ENCODE results near the gene CAVIN2. TPM values are rescaled to one million over a fixed set of nuclear protein-coding genes. Genes with fewer than 3 reads are reported as not detected.

Gene CAVIN2
- total and polyA plus RNA-seq, 2 experiments from 2014 or later = 2.0 to 4.8 TPM

DNA sequence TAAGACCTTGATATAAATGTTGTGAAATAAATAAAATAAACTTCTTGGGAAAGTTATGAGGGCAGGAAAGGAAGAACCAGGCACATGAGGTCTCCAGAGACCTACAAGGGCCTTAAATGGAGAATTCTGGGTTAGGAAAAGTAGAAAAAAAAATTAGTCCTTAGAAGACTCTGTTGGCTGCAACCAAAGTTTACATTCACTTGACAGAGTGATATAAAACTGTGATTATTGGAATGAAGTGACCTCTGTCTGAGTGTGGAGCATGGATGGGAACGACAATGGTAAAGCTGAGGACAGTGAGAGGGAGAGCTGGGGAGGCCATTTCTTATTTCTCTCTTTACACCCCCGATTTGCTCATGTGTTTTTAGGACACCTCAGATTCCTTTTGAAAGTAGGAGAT, 29.0 kb upstream of the CAVIN2 start:
- no peak overlapping the region for H3K4me3 ChIP-seq
- no peak overlapping the region for H2AFZ ChIP-seq
- TF ChIP-seq, protein P1, sequence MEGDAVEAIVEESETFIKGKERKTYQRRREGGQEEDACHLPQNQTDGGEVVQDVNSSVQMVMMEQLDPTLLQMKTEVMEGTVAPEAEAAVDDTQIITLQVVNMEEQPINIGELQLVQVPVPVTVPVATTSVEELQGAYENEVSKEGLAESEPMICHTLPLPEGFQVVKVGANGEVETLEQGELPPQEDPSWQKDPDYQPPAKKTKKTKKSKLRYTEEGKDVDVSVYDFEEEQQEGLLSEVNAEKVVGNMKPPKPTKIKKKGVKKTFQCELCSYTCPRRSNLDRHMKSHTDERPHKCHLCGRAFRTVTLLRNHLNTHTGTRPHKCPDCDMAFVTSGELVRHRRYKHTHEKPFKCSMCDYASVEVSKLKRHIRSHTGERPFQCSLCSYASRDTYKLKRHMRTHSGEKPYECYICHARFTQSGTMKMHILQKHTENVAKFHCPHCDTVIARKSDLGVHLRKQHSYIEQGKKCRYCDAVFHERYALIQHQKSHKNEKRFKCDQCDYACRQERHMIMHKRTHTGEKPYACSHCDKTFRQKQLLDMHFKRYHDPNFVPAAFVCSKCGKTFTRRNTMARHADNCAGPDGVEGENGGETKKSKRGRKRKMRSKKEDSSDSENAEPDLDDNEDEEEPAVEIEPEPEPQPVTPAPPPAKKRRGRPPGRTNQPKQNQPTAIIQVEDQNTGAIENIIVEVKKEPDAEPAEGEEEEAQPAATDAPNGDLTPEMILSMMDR (IDR thresholded peaks at IDR 0.05; ENCODE audit: poor library complexity) = no peak
- TF ChIP-seq EZH2phosphoT487 (IDR thresholded peaks at IDR 0.05; ENCODE audit: low read depth, severe bottlenecking, unreplicated experiment) (no peak), EZH2 (IDR thresholded peaks at IDR 0.05; ENCODE audit: borderline replicate concordance) (no peak)
- H3K4me2 ChIP-seq = no peak overlapping the region
- no peaks in the 10 kb centered on the region for H3K9me2 ChIP-seq (replicated peaks; ENCODE audit: insufficient read depth)
- WGBS (ENCODE audit: low lambda C conversion rate, missing lambda C conversion rate) = 88% methylated on average over 2 of the region's 2 CpGs
- H3K79me2 ChIP-seq = no peaks in the 10 kb centered on the region
- no peak overlapping the region for H3K27ac ChIP-seq
- peaks cover 4% of the 10 kb centered on the region for H3K4me1 ChIP-seq (ENCODE audit: insufficient read depth)
- H4K20me1 ChIP-seq (ENCODE audit: insufficient read depth, poor library complexity, severe bottlenecking) = no peaks in the 10 kb centered on the region
- H3K9me3 ChIP-seq (ENCODE audit: low read depth) = no peaks in the 10 kb centered on the region
- DNase-seq (ENCODE audit: low spot score) = no peak
- H3K27me3 ChIP-seq = no peaks in the 10 kb centered on the region
- H3K36me3 ChIP-seq (replicated peaks; ENCODE audit: insufficient read depth, low read depth) = no peaks in the 10 kb centered on the region

DNA sequence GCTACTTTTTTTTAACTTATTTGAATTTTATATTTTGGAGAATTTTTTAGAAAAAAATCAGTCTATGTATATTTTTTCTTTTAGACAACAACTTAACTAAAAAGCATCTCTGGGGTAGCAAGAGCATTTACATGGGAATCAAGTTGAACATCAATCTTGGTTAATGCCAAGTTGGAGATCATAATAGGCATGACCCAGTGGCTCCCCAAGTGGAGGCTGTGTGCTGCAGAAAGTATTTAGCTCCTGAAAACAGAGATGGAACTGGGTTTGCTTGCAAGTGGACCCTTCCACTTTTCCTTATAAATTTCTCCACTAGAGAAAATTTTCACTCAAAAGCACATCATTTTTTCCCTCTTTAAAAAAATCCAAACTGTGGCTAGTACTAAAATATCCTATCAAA, 23.9 kb upstream of the CAVIN2 start:
- Histone ChIP-seq H3K9me2 (replicated peaks; ENCODE audit: insufficient read depth) (no peaks in the 10 kb centered on the region), H3K79me2 (no peaks in the 10 kb centered on the region), H3K36me3 (replicated peaks; ENCODE audit: insufficient read depth, low read depth) (no peaks in the 10 kb centered on the region), H3K27me3 (no peaks in the 10 kb centered on the region), H4K20me1 (ENCODE audit: insufficient read depth, poor library complexity, severe bottlenecking) (no peaks in the 10 kb centered on the region), H3K9me3 (ENCODE audit: low read depth) (no peaks in the 10 kb centered on the region), H2AFZ (no peak overlapping the region), H3K4me1 (ENCODE audit: insufficient read depth) (peaks cover 13% of the 10 kb centered on the region), H3K27ac (no peak overlapping the region), H3K4me3 (no peak overlapping the region), H3K4me2 (no peak overlapping the region)
- TF ChIP-seq EZH2phosphoT487 (IDR thresholded peaks at IDR 0.05; ENCODE audit: low read depth, severe bottlenecking, unreplicated experiment) (no peak), EZH2 (IDR thresholded peaks at IDR 0.05; ENCODE audit: borderline replicate concordance) (no peak)
- TF ChIP-seq, protein P1 (IDR thresholded peaks at IDR 0.05; ENCODE audit: poor library complexity) = no peak
- no peak for DNase-seq (ENCODE audit: low spot score)

DNA sequence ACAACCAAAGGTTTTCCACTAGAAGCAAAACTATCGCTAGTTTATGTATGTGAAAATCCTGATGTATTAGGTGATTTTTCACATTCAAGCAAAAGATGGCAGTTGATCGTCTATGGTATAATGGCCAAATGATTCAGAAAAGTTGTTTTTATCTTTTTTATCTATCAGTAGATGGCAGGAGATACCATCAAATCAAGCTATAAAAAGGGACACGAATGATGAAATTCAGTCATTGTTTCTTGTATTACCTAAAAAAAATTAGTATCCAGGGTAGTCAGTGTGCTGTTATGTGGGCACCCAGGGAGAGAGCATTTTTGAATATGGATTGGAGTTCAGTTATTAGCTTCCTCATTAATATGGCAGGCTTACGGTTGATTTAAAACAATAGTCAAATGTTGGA, 22.9 kb upstream of the CAVIN2 start:
- 90% methylated on average over 4 of the region's 4 CpGs for WGBS (ENCODE audit: low lambda C conversion rate, missing lambda C conversion rate)

More for the DNA sequence above, 22.9 kb upstream of the CAVIN2 start:
- no peaks in the 10 kb centered on the region for H3K27me3 ChIP-seq
- H3K9me2 ChIP-seq (replicated peaks; ENCODE audit: insufficient read depth) = no peaks in the 10 kb centered on the region
- no peak overlapping the region for H2AFZ ChIP-seq
- H3K4me3 ChIP-seq = no peak overlapping the region
- TF ChIP-seq EZH2 (IDR thresholded peaks at IDR 0.05; ENCODE audit: borderline replicate concordance) (no peak), EZH2phosphoT487 (IDR thresholded peaks at IDR 0.05; ENCODE audit: low read depth, severe bottlenecking, unreplicated experiment) (no peak)
- TF ChIP-seq, protein P1 (IDR thresholded peaks at IDR 0.05; ENCODE audit: poor library complexity) = no peak
- no peaks in the 10 kb centered on the region for H3K79me2 ChIP-seq
- no peaks in the 10 kb centered on the region for H4K20me1 ChIP-seq (ENCODE audit: insufficient read depth, poor library complexity, severe bottlenecking)
- no peaks in the 10 kb centered on the region for H3K9me3 ChIP-seq (ENCODE audit: low read depth)
- no peaks in the 10 kb centered on the region for H3K36me3 ChIP-seq (replicated peaks; ENCODE audit: insufficient read depth, low read depth)
- DNase-seq (ENCODE audit: low spot score) = no peak
- H3K4me2 ChIP-seq = no peak overlapping the region
- no peak overlapping the region for H3K27ac ChIP-seq
- peaks cover 14% of the 10 kb centered on the region for H3K4me1 ChIP-seq (ENCODE audit: insufficient read depth)
